H54 (cell line): ENCODE results near the gene ACBD4.

Experiments
- DNase-seq: peaks from one replicate; pipeline ENCODE4 v3.0.0; 2011; ENCODE audit warnings: low spot score, mixed read lengths; ENCODE audit not compliant: insufficient read length
- FAIRE-seq: peaks from 3 replicates; lab custom pipeline; 2011; peaks lifted over from hg19 to GRCh38; lab: Jason Lieb, UNC
- POLR2A ChIP-seq: IDR thresholded peaks from 2 replicates; pipeline ENCODE4 v1.6.1; 2011; ENCODE audit warnings: low read depth, mild to moderate bottlenecking, low read length

The ACBD4 gene

GRCh38 chr17:45156242-45156641, 20.8 kb downstream of the ACBD4 start:
- DNase-seq (no peak), FAIRE-seq (no peak)
- no peak for TF ChIP-seq POLR2A

- FAIRE-seq (no peak), DNase-seq (no peak)
- peak; percentile 2 for TF ChIP-seq POLR2A
Measured at GRCh38 chr17:45160447-45161287, 25.2 kb downstream of the ACBD4 start.

DNA sequence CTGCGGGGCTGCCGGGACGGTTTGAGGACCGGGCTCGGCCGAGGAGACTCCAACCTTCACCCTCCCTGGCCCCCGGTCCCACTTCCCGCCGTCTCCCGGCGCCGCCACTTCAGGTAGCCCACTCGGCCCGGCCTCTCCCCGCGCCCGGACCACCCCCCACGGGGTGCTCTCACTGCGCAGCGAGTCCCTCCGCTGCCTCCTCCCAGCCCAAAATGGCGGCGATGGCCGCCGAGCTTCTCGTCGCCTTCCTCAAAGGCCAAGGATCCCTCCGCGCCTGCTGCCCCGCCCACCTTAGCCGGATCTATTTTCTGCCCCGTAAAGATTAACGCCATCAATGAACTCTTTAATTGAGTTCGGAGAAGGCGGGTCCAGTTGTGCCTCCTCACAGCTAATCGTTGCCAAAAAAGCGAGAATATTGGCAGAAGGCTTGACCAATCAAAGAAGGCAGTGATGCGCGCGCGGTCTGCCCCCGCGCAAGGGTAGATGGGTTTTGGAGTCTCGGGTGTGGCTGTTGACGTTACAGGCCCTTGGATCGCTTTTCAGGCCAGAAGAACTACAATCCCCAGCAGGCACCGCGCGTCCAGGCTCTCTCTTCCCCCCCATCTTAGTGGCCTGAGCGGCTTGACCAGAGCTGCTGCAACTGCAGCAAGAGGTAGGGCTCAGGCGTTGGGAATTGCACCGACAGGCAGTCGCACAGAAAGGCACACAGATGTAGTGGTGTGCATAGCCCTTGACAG, 26.0 kb downstream of the ACBD4 start, which contains the start of gene HEXIM2:
HEXIM2 (plus strand) TSS at position 588 of the 737 bp plus-strand sequence. CDS start 919 bp downstream, outside the sequence.
- peak; percentile 83 for TF ChIP-seq POLR2A
- DNase-seq (peak; percentile 85), FAIRE-seq (peak; percentile 48)

DNA sequence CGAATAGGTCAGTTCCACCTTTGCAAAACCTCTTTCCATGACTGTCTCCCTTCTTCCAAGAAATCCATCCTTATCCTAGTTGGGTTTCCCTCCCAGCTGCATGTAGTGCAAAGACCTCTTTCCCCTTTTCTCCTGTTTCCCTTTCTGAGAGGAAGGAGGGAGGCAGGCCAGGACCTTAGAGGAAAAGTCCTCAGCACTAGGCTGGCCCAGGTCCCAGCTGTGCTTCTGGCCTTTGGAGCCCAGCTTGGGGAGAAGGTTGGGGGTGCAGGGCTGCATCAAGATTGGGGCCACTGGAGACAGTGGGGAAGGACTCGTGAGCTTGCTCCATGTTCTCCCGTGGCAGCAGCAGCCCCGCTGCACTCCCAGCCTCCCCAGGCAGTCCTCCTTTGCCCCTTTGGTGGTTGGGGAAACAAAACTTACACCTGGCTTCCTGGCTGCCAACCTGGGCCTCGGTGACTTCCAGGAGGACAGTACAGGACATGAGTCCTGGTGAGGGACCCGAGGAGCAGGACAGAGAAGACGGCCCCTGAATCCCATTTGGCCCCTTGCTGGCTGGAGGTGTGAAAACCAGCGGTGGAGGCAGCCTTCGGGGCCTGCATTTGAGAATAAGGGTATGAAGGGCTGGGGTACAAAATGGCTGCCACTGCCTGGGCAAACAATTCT, 26.7 kb downstream of the ACBD4 start:
- no peak for TF ChIP-seq POLR2A
- DNase-seq (no peak), FAIRE-seq (no peak)

GRCh38 chr17:45164734-45165269, 29.3 kb downstream of the ACBD4 start:
- TF ChIP-seq POLR2A = no peak
- FAIRE-seq (no peak), DNase-seq (no peak)

- no peak for DNase-seq
- no peak for FAIRE-seq
- no peak for TF ChIP-seq POLR2A
Measured at GRCh38 chr17:45168991-45169752, 33.7 kb downstream of the ACBD4 start.

GRCh38 chr17:45170280-45170930, 34.9 kb downstream of the ACBD4 start:
- DNase-seq = no peak
- TF ChIP-seq POLR2A = peak; percentile 48; the same call in 1 of the 2 replicates
- no peak for FAIRE-seq

GRCh38 chr17:45170931-45171337, 35.4 kb downstream of the ACBD4 start:
- TF ChIP-seq POLR2A = no peak; the same call in none of the 2 replicates
- FAIRE-seq (peak; percentile 50), DNase-seq (peak; percentile 81)

DNA sequence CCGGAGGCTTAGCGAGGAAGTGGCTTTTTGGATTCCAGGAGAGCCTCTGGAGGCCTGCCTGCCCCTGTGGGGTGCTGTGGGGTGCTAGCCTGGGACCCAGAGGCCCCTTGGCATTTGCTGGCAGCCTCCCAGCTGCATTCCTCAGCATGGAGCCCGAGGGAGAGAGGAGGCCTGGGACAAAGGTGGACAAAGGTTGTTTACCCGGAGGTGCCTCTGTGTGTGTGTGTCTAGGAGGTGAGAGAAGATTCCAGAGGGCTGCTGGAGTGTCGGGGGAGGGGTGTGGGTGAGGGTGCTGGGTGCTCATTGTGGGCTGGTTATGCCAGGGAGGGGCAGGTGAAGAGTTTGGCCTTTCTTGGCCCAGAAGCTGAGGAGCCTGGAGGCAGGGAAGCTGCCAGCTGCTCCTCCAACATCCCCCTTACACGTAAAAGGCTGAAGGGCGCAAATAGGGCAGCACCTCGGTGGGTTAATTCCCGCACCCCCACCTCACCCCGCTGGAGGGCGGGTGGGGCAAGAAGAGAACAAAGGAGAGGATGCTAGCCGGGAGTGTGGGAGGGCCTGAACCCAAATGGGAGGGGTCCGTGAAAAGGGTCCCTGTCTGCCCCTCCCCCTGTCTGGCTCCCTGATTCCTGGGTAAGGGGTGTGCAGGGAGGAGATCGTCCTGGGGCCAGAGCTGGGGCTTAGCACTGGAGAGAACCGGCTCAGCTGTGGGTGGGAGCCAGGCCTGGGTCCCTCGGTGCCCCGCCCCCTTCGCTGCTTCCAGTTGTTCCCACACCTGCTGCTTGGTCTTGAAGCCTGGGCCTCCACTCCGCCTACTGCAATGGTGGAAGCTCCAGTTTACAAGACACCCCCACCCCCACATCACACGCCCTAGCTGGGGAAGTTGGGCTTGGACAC, 36.1 kb downstream of the ACBD4 start:
- peak; percentile 73 for DNase-seq

DNA sequence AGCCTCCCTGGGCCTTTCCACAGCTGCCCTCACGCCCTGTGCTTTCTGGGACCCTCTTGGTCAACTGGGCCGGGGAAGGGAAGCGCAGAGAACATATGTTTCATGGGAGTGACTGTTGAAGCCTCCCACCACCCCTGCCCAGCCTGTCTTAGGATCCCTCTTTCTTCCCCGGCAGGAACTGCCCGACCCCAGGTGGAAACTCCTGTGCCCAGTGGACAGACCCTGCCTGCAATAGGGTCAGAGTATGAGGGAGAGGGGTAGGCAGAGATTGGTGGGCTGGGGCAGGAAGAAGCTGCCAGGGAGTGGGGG, 36.7 kb downstream of the ACBD4 start:
- TF ChIP-seq POLR2A = peak; percentile 29; the same call in 1 of the 2 replicates
- DNase-seq (no peak), FAIRE-seq (no peak)

More for the DNA sequence above, 36.1 kb downstream of the ACBD4 start:
- TF ChIP-seq POLR2A = peak; percentile 36; the same call in 1 of the 2 replicates
- no peak for FAIRE-seq

- DNase-seq (peak; percentile 88), FAIRE-seq (peak; percentile 65)
- peak; percentile 46; the same call in 1 of the 2 replicates for TF ChIP-seq POLR2A
Measured at GRCh38 chr17:45172541-45173286, 37.2 kb downstream of the ACBD4 start.

DNA sequence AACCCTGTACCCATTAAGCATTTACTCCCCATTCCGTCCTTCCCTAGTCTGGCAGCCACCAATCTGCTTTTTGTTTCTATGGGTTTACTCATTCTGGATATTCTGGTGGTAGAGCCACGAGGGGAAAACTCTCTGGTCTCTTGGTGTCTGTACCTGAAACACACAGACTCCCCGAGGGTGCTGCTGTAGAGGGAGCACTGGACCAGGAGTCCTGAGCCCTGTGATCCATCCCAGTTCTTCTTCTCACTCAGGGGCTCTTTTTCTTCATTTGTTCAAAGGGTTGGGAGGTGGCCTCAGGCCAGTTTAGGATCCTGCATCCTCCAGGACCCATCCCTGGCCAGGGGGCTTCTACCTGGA, 40.2 kb downstream of the ACBD4 start:
- FAIRE-seq = no peak
- no peak for DNase-seq
- no peak for TF ChIP-seq POLR2A
